Calu3 (cell line): ENCODE measurements around the gene PRPF40A. TPM values are rescaled to one million over a fixed set of nuclear protein-coding genes. Genes with fewer than 3 reads are reported as not detected.

Source experiments
- BruUV-seq: library from RNA; stranded (reverse); fragments of 400-500 nt; replicated peaks from 2 replicates; lab custom pipeline; 2021; lab: Mats Ljungman, UMichigan
- CTCF ChIA-PET: fragments of 300-600 bp; sonication (Branson Sonifier 250); formaldehyde crosslinking; loops from one replicate; lab custom pipeline; 2022; ENCODE audit warnings: antibody characterized with exemption; lab: Charles Lee
- DNase-seq: peaks from one replicate; pipeline ENCODE4 v3.0.0; 2022
- H3K27ac Mint-ChIP-seq: one replicate; pipeline ENCODE4 v1.8.0; 2022; ENCODE audit warnings: mixed read lengths; ENCODE audit not compliant: unreplicated experiment
- H3K27me3 Mint-ChIP-seq: one replicate; pipeline ENCODE4 v1.8.0; 2022; ENCODE audit warnings: mixed read lengths; ENCODE audit not compliant: unreplicated experiment
- H3K36me3 Mint-ChIP-seq: one replicate; pipeline ENCODE4 v1.8.0; 2022; ENCODE audit warnings: mild to moderate bottlenecking, moderate library complexity, mixed read lengths; ENCODE audit not compliant: insufficient read depth, unreplicated experiment
- H3K4me1 Mint-ChIP-seq: one replicate; pipeline ENCODE4 v1.8.0; 2022; ENCODE audit warnings: mild to moderate bottlenecking, low read depth, mixed read lengths; ENCODE audit not compliant: unreplicated experiment
- H3K4me3 Mint-ChIP-seq: one replicate; pipeline ENCODE4 v1.8.0; 2022; ENCODE audit warnings: mild to moderate bottlenecking, low read depth, moderate library complexity, mixed read lengths; ENCODE audit not compliant: unreplicated experiment
- H3K9me3 Mint-ChIP-seq: one replicate; pipeline ENCODE4 v1.8.0; 2022; ENCODE audit warnings: low read depth, mixed read lengths; ENCODE audit not compliant: unreplicated experiment
- intact Hi-C: fragments of 100-400 bp; cut with micrococcal nuclease; formaldehyde crosslinking; loops from one replicate; pipeline ENCODE4 v1.10.0; 2022; ENCODE audit not compliant: unreplicated experiment
- total RNA-seq: library from RNA; stranded (reverse); gene quantifications from 2 replicates; pipeline ENCODE4 v1.2.3, GENCODE V29; 2022
- TF ChIP-seq, protein P1 (sequence below): fragments of 200-600 bp; IDR thresholded peaks from one replicate; pipeline ENCODE4 v1.8.0; 2022; ENCODE audit warnings: antibody characterized with exemption; ENCODE audit not compliant: unreplicated experiment

PRPF40A gene
- total RNA-seq, 1 experiment from 2014 or later, result 118 TPM

DNA sequence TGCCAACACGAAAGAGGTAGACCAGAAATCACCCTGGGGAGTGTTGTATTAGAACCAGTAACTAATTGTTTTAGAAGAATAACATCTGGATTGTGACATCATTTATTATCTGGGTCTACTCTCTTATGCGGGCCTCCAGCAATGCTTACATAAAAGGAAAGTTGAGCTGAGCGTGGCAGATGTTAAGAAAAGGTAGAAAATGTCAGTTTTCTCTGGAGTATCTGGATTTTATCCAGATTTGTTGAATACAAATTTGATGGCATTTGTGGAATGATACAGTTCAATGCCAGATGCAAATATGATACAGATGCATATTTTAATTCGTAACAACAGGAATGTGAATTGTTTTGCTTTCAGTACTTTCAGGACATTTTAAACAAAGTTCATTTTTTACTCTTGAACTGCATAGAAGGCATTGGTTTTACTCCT lies 90.3 kb downstream of the PRPF40A start:
- no TSS peak for BruUV-seq
- H3K36me3 Mint-ChIP-seq, result peaks cover 22% of the 10 kb centered on the region
- intact Hi-C loops, result loop anchor here (2.0 to 10.0 kb wide), 3 partner anchors 122 to 436 kb away; no protein-coding TSS in a partner anchor
- no peaks in the 10 kb centered on the region for H3K27me3 Mint-ChIP-seq
- DNase-seq, result no peak
- CTCF ChIA-PET, result no interaction called here
- H3K4me3 Mint-ChIP-seq, result no peak overlapping the region
- TF ChIP-seq, protein P1, sequence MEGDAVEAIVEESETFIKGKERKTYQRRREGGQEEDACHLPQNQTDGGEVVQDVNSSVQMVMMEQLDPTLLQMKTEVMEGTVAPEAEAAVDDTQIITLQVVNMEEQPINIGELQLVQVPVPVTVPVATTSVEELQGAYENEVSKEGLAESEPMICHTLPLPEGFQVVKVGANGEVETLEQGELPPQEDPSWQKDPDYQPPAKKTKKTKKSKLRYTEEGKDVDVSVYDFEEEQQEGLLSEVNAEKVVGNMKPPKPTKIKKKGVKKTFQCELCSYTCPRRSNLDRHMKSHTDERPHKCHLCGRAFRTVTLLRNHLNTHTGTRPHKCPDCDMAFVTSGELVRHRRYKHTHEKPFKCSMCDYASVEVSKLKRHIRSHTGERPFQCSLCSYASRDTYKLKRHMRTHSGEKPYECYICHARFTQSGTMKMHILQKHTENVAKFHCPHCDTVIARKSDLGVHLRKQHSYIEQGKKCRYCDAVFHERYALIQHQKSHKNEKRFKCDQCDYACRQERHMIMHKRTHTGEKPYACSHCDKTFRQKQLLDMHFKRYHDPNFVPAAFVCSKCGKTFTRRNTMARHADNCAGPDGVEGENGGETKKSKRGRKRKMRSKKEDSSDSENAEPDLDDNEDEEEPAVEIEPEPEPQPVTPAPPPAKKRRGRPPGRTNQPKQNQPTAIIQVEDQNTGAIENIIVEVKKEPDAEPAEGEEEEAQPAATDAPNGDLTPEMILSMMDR, result no peak
- H3K27ac Mint-ChIP-seq, result no peak overlapping the region
- H3K4me1 Mint-ChIP-seq, result no peaks in the 10 kb centered on the region
- H3K9me3 Mint-ChIP-seq, result no peaks in the 10 kb centered on the region

DNA sequence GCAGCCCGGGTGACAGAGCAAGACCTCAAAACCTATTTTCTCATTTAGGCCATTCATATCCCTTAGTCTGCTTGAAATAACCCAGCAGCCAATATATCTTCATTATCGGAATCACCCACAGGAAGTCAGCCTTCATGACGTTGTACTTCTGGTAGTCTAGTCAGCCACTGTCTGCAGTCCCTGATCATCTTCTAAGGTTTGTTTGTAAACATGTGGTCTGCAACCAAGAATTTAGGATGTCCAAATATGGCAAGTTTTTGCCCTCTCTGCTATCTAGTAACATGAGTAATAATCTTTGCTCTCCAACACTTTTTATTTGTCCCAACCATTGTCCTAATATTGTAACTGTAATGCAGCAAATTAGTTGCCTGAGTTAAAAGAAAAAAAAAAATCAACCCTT lies 92.5 kb downstream of the PRPF40A start:
- no peaks in the 10 kb centered on the region for H3K4me1 Mint-ChIP-seq
- no peak overlapping the region for H3K27ac Mint-ChIP-seq
- H3K27me3 Mint-ChIP-seq, result no peaks in the 10 kb centered on the region
- CTCF ChIA-PET, result no interaction called here
- DNase-seq, result no peak
- TF ChIP-seq, protein P1, result no peak
- no TSS peak for BruUV-seq
- no peaks in the 10 kb centered on the region for H3K9me3 Mint-ChIP-seq
- H3K36me3 Mint-ChIP-seq, result peaks cover 20% of the 10 kb centered on the region
- H3K4me3 Mint-ChIP-seq, result no peak overlapping the region
- intact Hi-C loops, result loop anchor here (5.0 to 10.0 kb wide), 2 partner anchors 120 to 158 kb away; no protein-coding TSS in a partner anchor

DNA sequence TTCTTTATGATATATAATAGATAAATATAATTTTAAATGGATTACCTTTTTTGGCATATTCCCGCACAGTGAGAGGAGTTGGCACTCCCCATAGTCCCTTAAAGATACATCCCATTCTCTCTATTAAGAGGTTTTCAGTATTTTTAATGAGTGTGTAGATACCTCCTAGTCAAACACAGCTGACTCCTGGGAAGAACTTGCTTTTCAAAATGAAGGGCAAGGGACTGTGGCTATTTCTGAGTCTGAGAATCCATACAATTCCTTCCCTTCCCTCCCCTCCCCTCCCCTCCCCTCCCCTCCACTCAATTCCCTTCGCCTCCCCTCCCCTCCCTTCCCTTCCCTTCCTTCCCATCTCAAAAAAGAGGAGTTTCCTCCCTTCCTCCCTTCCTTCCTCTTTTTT lies 93.5 kb downstream of the PRPF40A start:
- Mint-ChIP-seq H3K4me1 (no peaks in the 10 kb centered on the region), H3K27ac (no peak overlapping the region), H3K27me3 (no peaks in the 10 kb centered on the region), H3K9me3 (no peaks in the 10 kb centered on the region), H3K36me3 (peaks cover 16% of the 10 kb centered on the region), H3K4me3 (no peak overlapping the region)
- intact Hi-C loops, result loop anchor here (10.0 kb wide), 1 partner anchor 119 kb away; no protein-coding TSS in a partner anchor
- BruUV-seq, result no TSS peak
- DNase-seq, result no peak
- CTCF ChIA-PET, result no interaction called here
- TF ChIP-seq, protein P1, result no peak

DNA sequence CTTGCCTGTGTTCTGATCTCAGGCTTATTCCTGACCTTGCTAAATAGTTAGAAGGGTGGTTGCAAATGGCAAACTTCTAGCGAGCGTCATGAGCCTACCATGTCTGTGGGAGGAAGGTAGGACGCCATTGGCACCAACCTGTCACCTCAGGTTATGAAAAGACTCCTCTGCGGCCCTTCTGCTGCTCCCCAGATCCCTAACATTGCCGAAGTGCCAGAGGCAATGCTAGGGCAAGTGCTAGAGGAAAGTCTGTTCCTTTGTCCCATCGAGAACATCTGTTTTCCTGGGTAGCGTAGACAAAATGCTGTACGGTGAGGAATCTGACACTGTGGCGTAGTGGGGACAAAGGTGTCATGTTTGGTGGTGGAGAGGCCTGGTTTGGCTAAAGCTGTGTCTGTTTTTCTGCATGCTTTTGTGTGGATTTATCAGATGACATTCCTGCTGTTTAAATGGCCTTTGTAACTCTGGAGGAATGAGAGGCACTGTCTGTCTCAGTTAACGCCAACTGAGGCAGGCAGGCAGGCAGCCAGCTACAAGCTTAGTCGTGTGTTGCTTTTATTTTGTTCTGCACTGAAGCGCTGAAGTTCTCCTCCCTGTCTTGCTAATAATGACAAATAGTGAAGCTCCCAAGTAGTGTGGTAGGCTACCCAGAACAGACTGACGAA lies 94.1 kb downstream of the PRPF40A start:
- CTCF ChIA-PET, result no interaction called here
- intact Hi-C loops, result loop anchor here (10.0 kb wide), 1 partner anchor 118 kb away; no protein-coding TSS in a partner anchor
- H3K36me3 Mint-ChIP-seq, result peaks cover 12% of the 10 kb centered on the region
- TF ChIP-seq, protein P1, result no peak
- no peak for DNase-seq
- BruUV-seq, result no TSS peak
- no peaks in the 10 kb centered on the region for H3K9me3 Mint-ChIP-seq
- no peak overlapping the region for H3K4me3 Mint-ChIP-seq
- no peaks in the 10 kb centered on the region for H3K4me1 Mint-ChIP-seq
- H3K27ac Mint-ChIP-seq, result no peak overlapping the region
- H3K27me3 Mint-ChIP-seq, result no peaks in the 10 kb centered on the region
